D721Med (cell line): ENCODE data around the gene CAVIN3.

Experiments used
- DNase-seq: peaks from one replicate; pipeline ENCODE4 v3.0.0; 2011; ENCODE audit warnings: low spot score; ENCODE audit not compliant: insufficient read length
- FAIRE-seq: peaks from 2 replicates; lab custom pipeline; 2011; peaks lifted over from hg19 to GRCh38; lab: Jason Lieb, UNC
- CTCF ChIP-seq: IDR thresholded peaks from 2 replicates; pipeline ENCODE4 v1.5.1; 2012; ENCODE audit warnings: mild to moderate bottlenecking, control low read depth; ENCODE audit not compliant: insufficient read depth; ENCODE audit errors: missing control alignments

Gene CAVIN3

DNA sequence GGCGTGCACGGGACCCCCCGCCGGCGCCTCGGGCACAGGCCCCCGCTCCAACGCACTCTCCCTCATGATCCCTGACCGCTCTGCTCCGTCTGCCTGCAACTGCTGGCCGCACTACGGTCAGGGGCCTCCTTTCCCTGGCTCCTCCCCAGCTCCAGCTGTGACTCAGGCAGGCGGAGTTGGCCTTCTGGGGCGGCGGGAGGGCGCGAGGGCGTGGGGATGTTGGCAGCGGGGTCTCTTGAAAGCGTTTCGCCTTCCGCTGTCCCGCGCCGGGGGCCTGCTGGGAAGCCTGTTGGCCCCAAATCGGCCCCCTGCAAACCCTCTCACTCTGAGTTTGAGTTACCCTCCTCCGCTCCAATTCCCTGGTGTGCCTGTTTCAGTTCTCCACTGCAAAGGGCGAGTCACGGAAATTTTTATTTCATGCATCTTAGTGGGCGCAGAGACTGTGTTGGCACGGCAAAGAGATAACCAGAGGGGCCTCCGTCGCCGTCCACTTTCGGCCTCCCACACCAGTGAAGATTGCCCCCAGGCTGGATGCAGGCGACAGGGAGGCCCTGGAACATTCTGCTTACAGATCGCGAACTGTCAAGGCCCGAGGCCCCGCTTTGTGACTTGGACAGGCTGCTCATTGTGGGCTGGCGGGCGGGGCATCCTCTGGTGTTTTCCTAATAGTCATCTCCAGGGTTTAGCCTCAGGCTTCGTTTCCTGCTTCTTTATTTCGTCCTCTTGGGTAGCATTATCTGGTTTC, at the start of gene CAVIN3:
CAVIN3 (minus strand) TSS at position 91 of the 745 bp plus-strand sequence; CDS start at position 66, 25 bp downstream.
- DNase-seq (no peak), FAIRE-seq (no peak)
- TF ChIP-seq CTCF: no peak

- no peak for TF ChIP-seq CTCF
- FAIRE-seq (no peak), DNase-seq (no peak)
Observed at GRCh38 chr11:6365659-6366058, 45.4 kb upstream of the CAVIN3 start.

GRCh38 chr11:6362873-6363678, 42.8 kb upstream of the CAVIN3 start:
- peak; percentile 97 for TF ChIP-seq CTCF
- FAIRE-seq (no peak), DNase-seq (peak; percentile 23)

DNA sequence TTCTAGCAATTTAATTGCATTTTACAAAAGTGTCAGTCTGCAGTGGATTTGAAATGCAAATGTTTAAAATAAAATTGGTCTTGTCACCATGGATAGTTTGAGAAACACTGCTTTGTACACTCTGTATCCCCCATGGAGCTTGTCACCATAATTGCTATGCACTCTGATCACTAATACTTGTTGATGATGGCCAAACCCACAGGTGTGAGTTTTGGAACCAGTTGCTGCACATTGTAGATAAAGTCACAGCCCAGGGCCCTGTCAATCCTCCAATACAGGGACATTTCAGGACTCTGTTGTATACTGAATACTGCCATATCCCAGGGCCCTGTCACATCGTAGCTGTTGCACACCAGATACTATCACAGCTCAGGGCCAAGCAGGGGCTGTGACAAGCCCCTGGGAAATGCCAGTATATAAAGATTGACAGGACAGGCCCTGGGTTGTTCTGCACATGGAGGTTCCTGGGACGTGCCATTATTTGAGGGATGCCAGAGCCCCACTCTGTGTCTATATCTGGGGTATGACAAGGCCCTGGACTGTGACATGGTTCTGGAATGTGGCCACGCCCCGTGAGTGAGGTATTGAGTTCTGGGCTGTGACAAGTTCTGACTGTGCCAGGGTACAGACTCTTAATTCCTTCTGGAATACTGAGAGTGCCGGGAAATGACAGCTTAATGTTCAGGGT, 42.0 kb upstream of the CAVIN3 start:
- DNase-seq (no peak), FAIRE-seq (no peak)
- no peak for TF ChIP-seq CTCF

- TF ChIP-seq CTCF: no peak
Observed at GRCh38 chr11:6360183-6360582, 39.9 kb upstream of the CAVIN3 start.

DNA sequence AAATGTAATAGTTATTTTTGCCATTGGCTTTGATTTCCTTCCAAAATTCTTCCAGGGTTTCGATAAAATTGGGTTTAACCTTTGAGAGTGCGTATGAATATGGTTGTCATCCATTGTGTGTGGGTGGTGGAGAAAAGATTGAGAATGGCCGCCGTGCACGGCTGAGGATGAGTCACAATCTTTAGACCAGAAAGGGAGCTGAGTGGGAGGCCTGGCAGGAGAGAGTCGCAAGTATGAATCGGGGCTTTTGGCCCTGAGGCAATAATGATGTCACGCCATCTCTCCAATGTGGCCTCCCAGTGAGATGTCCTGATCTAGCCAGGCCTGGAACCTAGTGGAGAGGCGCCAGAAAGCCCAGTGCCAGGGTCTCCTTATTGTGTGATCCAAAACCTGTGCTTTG, 36.9 kb upstream of the CAVIN3 start:
- TF ChIP-seq CTCF: no peak
- no peak for DNase-seq
- no peak for FAIRE-seq

More at GRCh38 chr11:6360183-6360582, 39.9 kb upstream of the CAVIN3 start:
- FAIRE-seq (no peak), DNase-seq (no peak)
